ENCODE measurements around the gene ARHGAP45. TPM values are rescaled to one million over a fixed set of nuclear protein-coding genes. Genes with fewer than 3 reads are reported as not detected.

The ARHGAP45 gene
- total and polyA plus RNA-seq, 2 of the 8 experiments (the other 6 are each of a cell fraction or from before 2014, with no cell fraction given), result 31.4 to 41.8 TPM

DNA sequence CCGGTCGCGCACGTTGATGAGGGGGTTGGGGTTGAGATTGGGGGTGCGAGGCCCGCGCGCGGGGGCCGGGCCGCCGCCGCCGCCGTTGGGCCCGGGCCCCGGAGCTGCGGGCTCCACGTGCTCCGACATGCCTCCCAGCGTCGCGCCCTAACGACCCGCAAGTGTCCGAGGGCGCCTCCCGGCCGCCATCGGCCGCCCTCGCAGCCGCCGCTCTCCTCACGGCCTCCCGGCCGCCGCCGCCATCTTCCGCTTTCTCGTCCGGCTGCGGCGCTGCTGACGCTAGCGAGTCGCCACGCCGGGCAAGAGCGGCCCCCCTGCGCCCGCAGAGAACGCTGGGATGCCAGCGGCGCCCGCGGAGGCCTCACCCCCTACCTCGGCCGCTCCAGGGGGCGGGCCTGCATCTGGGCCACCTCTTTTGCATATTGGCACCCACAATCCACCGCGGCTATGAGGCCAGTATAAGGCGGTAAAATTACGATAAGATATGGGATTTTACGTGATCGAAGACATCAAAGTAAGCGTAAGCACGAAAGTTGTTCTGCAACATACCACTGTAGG lies 46.0 kb upstream of the ARHGAP45 start, which contains the start of gene TMEM259 (continued):
- TF ChIP-seq CBX8 (IDR thresholded peaks at IDR 0.05; ENCODE audit: borderline replicate concordance, low read depth, low read length), result no peak
- TF ChIP-seq EP300 (IDR thresholded peaks at IDR 0.05; ENCODE audit: borderline replicate concordance in 1 of 2, low read depth in 2 of 2, low read length in 2 of 2), result peak in 1 of 2 experiments; percentile 62; a peak in 1 of 3 replicates
- no peak for TF ChIP-seq CEBPB (IDR thresholded peaks at IDR 0.05; ENCODE audit: low read depth, low read length)
- no peak for TF ChIP-seq SIRT6 (IDR thresholded peaks at IDR 0.05; ENCODE audit: low read length)
- TF ChIP-seq GTF2F1 (IDR thresholded peaks at IDR 0.05; ENCODE audit: borderline replicate concordance, low read depth, low read length), result no peak; the same call in 1 of the 2 replicates
- TF ChIP-seq ATF3 (IDR thresholded peaks at IDR 0.05; ENCODE audit: insufficient read depth, low read depth, low read length), result no peak
- TF ChIP-seq, protein P1, sequence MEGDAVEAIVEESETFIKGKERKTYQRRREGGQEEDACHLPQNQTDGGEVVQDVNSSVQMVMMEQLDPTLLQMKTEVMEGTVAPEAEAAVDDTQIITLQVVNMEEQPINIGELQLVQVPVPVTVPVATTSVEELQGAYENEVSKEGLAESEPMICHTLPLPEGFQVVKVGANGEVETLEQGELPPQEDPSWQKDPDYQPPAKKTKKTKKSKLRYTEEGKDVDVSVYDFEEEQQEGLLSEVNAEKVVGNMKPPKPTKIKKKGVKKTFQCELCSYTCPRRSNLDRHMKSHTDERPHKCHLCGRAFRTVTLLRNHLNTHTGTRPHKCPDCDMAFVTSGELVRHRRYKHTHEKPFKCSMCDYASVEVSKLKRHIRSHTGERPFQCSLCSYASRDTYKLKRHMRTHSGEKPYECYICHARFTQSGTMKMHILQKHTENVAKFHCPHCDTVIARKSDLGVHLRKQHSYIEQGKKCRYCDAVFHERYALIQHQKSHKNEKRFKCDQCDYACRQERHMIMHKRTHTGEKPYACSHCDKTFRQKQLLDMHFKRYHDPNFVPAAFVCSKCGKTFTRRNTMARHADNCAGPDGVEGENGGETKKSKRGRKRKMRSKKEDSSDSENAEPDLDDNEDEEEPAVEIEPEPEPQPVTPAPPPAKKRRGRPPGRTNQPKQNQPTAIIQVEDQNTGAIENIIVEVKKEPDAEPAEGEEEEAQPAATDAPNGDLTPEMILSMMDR (IDR thresholded peaks at IDR 0.05; ENCODE audit: control extremely low read depth in 1 of 3, insufficient read depth in 1 of 3, low read depth in 1 of 3, low read length in 3 of 3), result peak in 1 of 3 experiments; percentile 3; a peak in 1 of 4 replicates
- TF ChIP-seq HDAC2 (IDR thresholded peaks at IDR 0.05; ENCODE audit: borderline replicate concordance in 1 of 2, low read depth in 2 of 2, low read length in 2 of 2), result peak in 1 of 2 experiments; percentile 75; a peak in 1 of 4 replicates
- no peak for TF ChIP-seq CBX5 (IDR thresholded peaks at IDR 0.05; ENCODE audit: low read depth, low read length)
- no peak; the same call in 1 of the 2 replicates for TF ChIP-seq CHD2 (IDR thresholded peaks at IDR 0.05; ENCODE audit: low read length)
- TF ChIP-seq TCF12 (IDR thresholded peaks at IDR 0.05; ENCODE audit: low read depth, low read length), result 0 out of 2 replicates have a peak, but pooled peaks have one; percentile 26
- no peak for TF ChIP-seq FOSL1 (IDR thresholded peaks at IDR 0.05; ENCODE audit: insufficient read depth, low read depth, low read length)
- no peak for TF ChIP-seq JUND (IDR thresholded peaks at IDR 0.05; ENCODE audit: low read length)
- TF ChIP-seq, protein P2, sequence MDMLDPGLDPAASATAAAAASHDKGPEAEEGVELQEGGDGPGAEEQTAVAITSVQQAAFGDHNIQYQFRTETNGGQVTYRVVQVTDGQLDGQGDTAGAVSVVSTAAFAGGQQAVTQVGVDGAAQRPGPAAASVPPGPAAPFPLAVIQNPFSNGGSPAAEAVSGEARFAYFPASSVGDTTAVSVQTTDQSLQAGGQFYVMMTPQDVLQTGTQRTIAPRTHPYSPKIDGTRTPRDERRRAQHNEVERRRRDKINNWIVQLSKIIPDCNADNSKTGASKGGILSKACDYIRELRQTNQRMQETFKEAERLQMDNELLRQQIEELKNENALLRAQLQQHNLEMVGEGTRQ (IDR thresholded peaks at IDR 0.05; ENCODE audit: low read length), result no peak
- no peak for TF ChIP-seq TBP (IDR thresholded peaks at IDR 0.05; ENCODE audit: low read depth, low read length)
- TF ChIP-seq SP1 (IDR thresholded peaks at IDR 0.05; ENCODE audit: low read depth, low read length), result no peak; the same call in 1 of the 2 replicates
- peak; percentile 89 for TF ChIP-seq PHF8 (conservative IDR thresholded peaks at IDR 0.05; ENCODE audit: low read depth, low read length)
- TF ChIP-seq SUZ12 (IDR thresholded peaks at IDR 0.05; ENCODE audit: low read length), result no peak
- no peak for TF ChIP-seq EZH2 (IDR thresholded peaks at IDR 0.05; ENCODE audit: low read depth, low read length, severe bottlenecking)
- no peak; the same call in none of the 2 replicates for TF ChIP-seq POLR2AphosphoS5 (IDR thresholded peaks at IDR 0.05; ENCODE audit: low read depth, low read length)
- TF ChIP-seq BACH1 (IDR thresholded peaks at IDR 0.05; ENCODE audit: low read length), result no peak
